ENCODE measurements around the gene ZNF25. TPM values are rescaled to one million over a fixed set of nuclear protein-coding genes. Genes with fewer than 3 reads are reported as not detected.
"Not testable (repeated sequence)": the region's sequence is repeated elsewhere in the genome, so short reads cannot be mapped to it uniquely, and the experiment has no call there.

The ZNF25 gene
- total RNA-seq, result 15.9 TPM
- long read RNA-seq, full-length matches to known transcripts, result 39 of 55 reads
- long read RNA-seq, partial matches to known transcripts, result 2 of 55 reads
- long read RNA-seq, other reads (novel, unspliced or antisense), result 14 of 55 reads

- DNase-seq (peak; percentile 99), ATAC-seq (ENCODE audit: poor library complexity) (peak; percentile 99)
- intact Hi-C loops (cut with DNase I), result loop anchor here (2.0 to 10.0 kb wide), 2 partner anchors 35 to 121 kb away; partner anchors contain the start of genes ZNF248 and ZNF33A
These were observed at the start of gene ZNF25 for GRCh38 chr10:37976091-37976879. TSS of gene ZNF25 (minus strand) at chr10:37976647. CDS start at chr10:37971722, 4,925 bp downstream.

GRCh38 chr10:38025283-38025682 is 48.8 kb upstream of the ZNF25 start:
- intact Hi-C loops (cut with DNase I), result no loop called here
- DNase-seq, result no peak
- ATAC-seq (ENCODE audit: poor library complexity), result no peak

- intact Hi-C loops (cut with DNase I); ATAC-seq (ENCODE audit: poor library complexity); DNase-seq: not testable (repeated sequence)
These were observed 42.7 kb upstream of the ZNF25 start for GRCh38 chr10:38019124-38019523.

GRCh38 chr10:38016354-38016753 is 39.9 kb upstream of the ZNF25 start:
- intact Hi-C loops (cut with DNase I), result no loop called here
- no peak for DNase-seq
- no peak for ATAC-seq (ENCODE audit: poor library complexity)

- intact Hi-C loops (cut with DNase I), result loop anchor here (2.0 kb wide), 1 partner anchor 34 kb away; the partner anchor contains the start of gene ZNF25
- peak; percentile 97 for ATAC-seq (ENCODE audit: poor library complexity)
- peak; percentile 94 for DNase-seq
These were observed 33.9 kb upstream of the ZNF25 start, which contains the start of gene ZNF33A for GRCh38 chr10:38010119-38010903. TSS of gene ZNF33A (plus strand) at chr10:38010675. CDS start at chr10:38012342, 1,667 bp downstream.

GRCh38 chr10:38007991-38008390 is 31.5 kb upstream of the ZNF25 start:
- no peak for ATAC-seq (ENCODE audit: poor library complexity)
- intact Hi-C loops (cut with DNase I), result no loop called here
- no peak for DNase-seq

- intact Hi-C loops (cut with DNase I), result no loop called here
- no peak for DNase-seq
- ATAC-seq (ENCODE audit: poor library complexity), result no peak
These were observed 31.1 kb upstream of the ZNF25 start for GRCh38 chr10:38007551-38007950.

GRCh38 chr10:38003588-38003987 is 27.1 kb upstream of the ZNF25 start:
- intact Hi-C loops (cut with DNase I), result no loop called here
- ATAC-seq (ENCODE audit: poor library complexity) (no peak), DNase-seq (no peak)

- ATAC-seq (ENCODE audit: poor library complexity) (no peak), DNase-seq (no peak)
- intact Hi-C loops (cut with DNase I), result no loop called here
These were observed 26.6 kb upstream of the ZNF25 start for GRCh38 chr10:38003026-38003425.

GRCh38 chr10:38000474-38000873 is 24.0 kb upstream of the ZNF25 start:
- ATAC-seq (ENCODE audit: poor library complexity); DNase-seq; intact Hi-C loops (cut with DNase I): not testable (repeated sequence)

- ATAC-seq (ENCODE audit: poor library complexity); intact Hi-C loops (cut with DNase I); DNase-seq: not testable (repeated sequence)
These were observed 22.5 kb upstream of the ZNF25 start for GRCh38 chr10:37998920-37999319.

GRCh38 chr10:37992083-37992482 is 15.6 kb upstream of the ZNF25 start:
- no peak for ATAC-seq (ENCODE audit: poor library complexity)
- no peak for DNase-seq
- intact Hi-C loops (cut with DNase I), result no loop called here

GRCh38 chr10:37991655-37992054 is 15.2 kb upstream of the ZNF25 start:
- no peak for ATAC-seq (ENCODE audit: poor library complexity)
- DNase-seq, result no peak
- intact Hi-C loops (cut with DNase I), result no loop called here

- no peak for DNase-seq
- ATAC-seq (ENCODE audit: poor library complexity), result no peak
- intact Hi-C loops (cut with DNase I), result loop anchor here (2.0 to 10.0 kb wide), 2 partner anchors 34 to 122 kb away; partner anchors contain the start of genes ZNF248 and ZNF33A
These were observed 395 bp upstream of the ZNF25 start for GRCh38 chr10:37976880-37977203.

GRCh38 chr10:37975401-37975991 is 951 bp downstream of the ZNF25 start:
- no peak for DNase-seq
- intact Hi-C loops (cut with DNase I), result loop anchor here (10.0 kb wide), 1 partner anchor 121 kb away; the partner anchor contains the start of gene ZNF248
- ATAC-seq (ENCODE audit: poor library complexity), result no peak

GRCh38 chr10:37972396-37972795 is 4.1 kb downstream of the ZNF25 start:
- DNase-seq, result no peak
- intact Hi-C loops (cut with DNase I), result loop anchor here (10.0 kb wide), 1 partner anchor 118 kb away; the partner anchor contains the start of gene ZNF248
- no peak for ATAC-seq (ENCODE audit: poor library complexity)

- no peak for DNase-seq
- intact Hi-C loops (cut with DNase I), result no loop called here
- no peak for ATAC-seq (ENCODE audit: poor library complexity)
These were observed 11.4 kb downstream of the ZNF25 start for GRCh38 chr10:37965006-37965405.

- ATAC-seq (ENCODE audit: poor library complexity) (no peak), DNase-seq (no peak)
- intact Hi-C loops (cut with DNase I), result no loop called here
These were observed 15.8 kb downstream of the ZNF25 start for GRCh38 chr10:37960591-37961137.

GRCh38 chr10:37957841-37958240 is 18.6 kb downstream of the ZNF25 start:
- intact Hi-C loops (cut with DNase I), result no loop called here
- ATAC-seq (ENCODE audit: poor library complexity), result no peak
- no peak for DNase-seq

All from Right ventricle myocardium superior (tissue), 1 donor.